ENCODE results near the gene RBBP4.

Gene RBBP4

DNA sequence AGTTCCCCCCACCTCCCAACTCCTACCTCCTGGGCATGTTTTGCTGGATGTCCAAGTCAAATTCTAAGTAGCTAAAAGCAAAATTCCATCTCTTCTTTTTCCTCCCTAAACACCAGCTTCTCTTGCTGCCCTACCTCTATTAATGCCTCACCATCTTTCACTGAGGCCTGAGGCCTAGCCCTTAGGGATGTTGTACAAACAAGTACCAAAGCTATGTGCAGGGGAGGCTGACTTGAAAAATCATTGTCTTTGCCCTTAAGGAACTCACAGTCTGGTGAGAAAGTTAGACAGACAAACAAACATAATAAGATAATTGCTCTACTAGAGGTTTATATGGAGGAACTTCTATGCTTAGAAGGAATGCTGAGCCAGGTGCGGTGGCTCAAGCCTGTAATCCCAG, 76.9 kb downstream of the RBBP4 start:
- no peak for DNase-seq

DNA sequence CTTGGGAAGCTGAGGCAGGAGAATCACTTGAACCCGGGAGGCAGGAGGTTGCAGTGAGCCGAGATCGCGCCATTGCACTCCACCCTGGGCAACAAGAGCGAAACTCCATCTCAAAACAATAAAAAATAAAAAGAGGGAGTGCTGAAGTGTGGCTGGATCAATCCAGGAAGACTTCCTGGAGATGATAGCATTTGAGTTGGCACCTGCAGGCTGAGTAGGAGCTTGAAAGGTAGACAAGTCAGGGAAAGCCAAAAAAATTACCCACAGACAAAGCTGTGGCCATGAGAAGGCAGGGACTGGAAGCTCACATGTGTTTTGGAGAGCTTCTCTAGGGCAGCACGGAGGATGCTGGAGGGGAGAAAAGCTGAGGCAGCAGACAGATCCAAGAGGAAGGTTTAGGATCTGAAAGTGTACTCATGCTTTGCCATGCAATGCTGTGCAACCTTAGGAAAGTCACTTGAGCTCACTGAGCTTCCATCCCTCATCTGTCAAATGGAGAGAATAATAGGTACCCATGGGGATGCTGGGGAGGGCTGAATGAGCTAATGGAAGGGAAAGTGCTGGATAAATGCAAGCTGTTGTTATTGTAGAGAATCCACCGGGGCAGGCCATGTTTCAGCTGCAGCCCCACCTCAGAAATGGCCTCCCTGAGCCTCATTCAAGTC, 77.5 kb downstream of the RBBP4 start:
- no peak for DNase-seq

DNA sequence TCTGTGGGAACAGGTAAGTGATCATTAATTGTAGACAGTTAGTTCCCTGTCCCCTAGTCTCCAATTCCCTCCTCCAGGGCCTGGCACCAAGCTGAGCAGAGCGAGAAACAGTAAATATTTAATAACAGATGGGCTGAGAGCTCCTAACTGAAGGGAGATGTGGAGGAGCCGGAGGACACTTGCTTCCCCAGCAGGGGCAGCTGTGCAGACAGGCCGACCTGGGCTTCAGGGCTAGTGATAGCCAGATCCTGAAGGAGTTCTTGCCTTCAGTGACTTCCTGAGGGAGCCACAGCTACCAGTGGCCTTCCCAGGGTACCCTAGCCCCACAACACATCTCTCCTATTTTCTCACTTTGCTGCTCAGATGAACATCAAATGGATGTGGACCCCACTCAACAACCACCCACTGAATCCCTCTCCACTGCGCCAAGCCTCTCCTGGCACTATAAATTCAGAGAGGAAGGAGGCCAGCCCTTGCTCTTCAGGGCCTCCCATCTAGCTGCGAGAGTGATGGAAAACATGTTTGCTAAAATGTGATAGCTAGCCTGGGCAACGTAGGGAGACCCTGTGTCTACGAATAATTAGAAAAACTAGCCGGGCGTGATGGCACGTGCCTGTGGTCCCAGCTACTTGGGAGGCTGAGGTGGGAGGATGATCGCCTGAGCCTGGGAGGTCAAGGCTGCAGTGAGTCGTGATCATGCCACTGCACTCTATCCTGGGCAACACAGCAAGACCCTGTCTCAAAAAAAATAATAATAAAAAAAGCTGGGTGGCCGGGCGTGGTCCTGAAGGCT, 78.4 kb downstream of the RBBP4 start:
- no peak for DNase-seq

DNA sequence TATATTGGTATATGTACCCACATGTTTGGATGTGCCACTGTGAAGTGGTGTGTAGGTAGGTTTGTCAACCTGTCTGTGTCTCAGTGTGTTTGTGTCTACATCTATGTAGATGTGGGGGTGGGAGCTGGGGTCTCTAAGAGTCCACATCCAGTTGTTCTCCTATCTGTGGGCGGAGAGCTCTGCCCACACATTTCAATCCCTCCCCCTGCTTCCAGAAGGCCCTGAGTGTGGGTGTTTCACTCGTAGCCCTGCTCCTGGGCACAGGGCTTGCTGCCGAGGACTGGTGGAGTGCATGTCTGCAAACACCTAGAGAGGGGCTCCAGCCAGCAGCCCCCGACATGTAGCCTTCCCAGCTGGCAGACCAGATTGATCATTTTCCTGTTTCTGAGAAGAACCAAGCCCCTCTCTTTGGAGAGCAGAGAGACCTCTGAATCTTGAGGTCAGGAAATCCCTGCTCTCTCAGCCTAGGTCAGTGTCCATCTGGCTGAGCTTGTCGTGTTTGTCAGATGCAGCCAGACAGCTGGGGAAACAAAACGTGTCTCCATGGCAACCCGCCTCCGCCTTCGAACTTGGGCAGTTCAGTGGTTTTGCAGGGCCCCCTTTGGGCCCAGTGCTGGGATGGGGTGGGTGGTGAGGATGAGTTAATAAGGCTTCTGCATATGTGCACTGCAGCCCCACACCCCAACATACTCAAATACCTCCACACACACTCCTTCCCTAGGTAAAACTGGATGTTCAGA, 82.7 kb downstream of the RBBP4 start:
- DNase-seq, result no peak
